Coronary artery (tissue), 2 donors: ENCODE measurements around the gene GLYR1.

ENCODE experiments used
- DNase-seq: peaks from one replicate; pipeline ENCODE4 v3.0.0-alpha.2; 2017; ENCODE audit warnings: low spot score
- H3K27ac ChIP-seq, 2 donors: fragments of 200-600 bp; sonication (generic); one replicate each; pipeline ENCODE4 v1.5.1; 2016 to 2019
- H3K4me3 ChIP-seq: fragments of 200-600 bp; sonication (generic); 2 replicates; pipeline ENCODE4 v1.5.1; 2016; ENCODE audit warnings: mild to moderate bottlenecking, moderate library complexity
- CTCF ChIP-seq: fragments of 200-600 bp; sonication (generic); IDR thresholded peaks from one replicate; pipeline ENCODE4 v1.5.1; 2019; ENCODE audit warnings: antibody characterized with exemption

The GLYR1 gene

GRCh38 chr16:4796982-4797804, 49.9 kb downstream of the GLYR1 start:
- TF ChIP-seq CTCF: no peak
- Histone ChIP-seq H3K27ac (no peak overlapping the region), H3K4me3 (no peak overlapping the region)
- no peak for DNase-seq

- no peak overlapping the region for H3K4me3 ChIP-seq
- H3K27ac ChIP-seq: no peak overlapping the region
- no peak for DNase-seq
- no peak for TF ChIP-seq CTCF
Measured at GRCh38 chr16:4795828-4796572, 51.1 kb downstream of the GLYR1 start.

DNA sequence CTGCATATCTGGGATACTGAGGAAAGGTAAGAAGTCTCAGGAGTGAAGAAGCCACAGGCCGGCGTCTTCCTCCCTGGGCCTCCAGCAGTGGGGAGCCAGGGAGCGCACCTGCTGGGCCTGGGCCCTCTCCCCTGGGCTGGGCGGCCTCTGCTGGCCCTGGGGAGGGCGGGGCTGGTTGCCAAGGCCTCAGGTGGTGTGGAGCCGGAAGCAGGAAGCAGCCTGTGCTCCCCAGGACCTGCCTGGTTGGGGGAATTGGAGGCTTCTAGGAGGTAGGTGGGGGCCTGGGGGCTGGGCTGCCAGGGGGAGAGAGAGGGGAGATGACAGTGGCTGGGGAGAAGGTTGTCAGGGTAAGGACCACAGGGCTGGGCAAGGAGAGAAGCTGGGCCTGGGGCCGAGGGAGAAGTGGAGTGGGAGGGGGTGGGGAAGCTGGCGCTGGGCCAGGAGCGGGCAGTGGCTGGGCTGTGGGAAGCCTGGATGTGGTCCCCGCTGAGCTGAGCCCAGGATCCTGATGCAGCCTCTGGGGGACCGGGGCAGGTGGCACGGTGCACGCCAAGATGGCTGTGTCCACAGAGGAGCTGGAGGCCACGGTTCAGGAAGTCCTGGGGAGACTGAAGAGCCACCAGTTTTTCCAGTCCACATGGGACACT, 51.8 kb downstream of the GLYR1 start, which contains the start of gene SMIM22:
Gene SMIM22 (plus strand): TSS at position 189 of the 647 bp plus-strand sequence. CDS start 366 bp downstream, at position 555.
- Histone ChIP-seq H3K4me3 (no peak within 1 kb of the TSS), H3K27ac (no peak within 1 kb of the TSS)
- no peak for DNase-seq
- no peak for TF ChIP-seq CTCF

DNA sequence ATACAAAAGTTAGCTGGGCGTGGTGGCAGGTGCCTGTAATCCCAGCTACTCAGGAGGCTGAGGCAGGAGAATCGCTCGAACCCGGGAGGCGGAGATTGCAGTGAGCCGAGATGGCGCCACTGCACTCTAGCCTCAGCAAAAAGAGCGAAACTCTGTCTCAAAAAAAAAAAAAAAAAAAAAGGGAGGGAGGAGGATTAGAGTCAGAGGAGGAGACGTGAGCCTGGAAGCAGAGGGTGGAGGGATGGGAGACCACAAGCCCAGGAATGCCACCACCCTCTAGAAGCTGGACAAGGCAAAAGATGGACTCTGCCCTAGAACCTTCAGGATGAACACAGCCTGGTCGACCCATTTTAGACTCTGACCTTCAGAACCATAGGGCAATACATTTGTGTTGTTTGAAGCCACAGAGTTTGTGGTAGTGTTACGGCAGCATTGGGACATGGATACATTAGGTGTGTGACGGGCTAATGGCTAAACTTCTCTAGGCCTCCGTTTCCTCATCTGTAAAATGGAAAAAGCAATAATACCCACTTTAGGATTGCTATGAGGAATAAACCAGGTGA, 54.1 kb downstream of the GLYR1 start:
- DNase-seq: no peak
- TF ChIP-seq CTCF: no peak
- H3K4me3 ChIP-seq: no peak overlapping the region
- no peak overlapping the region for H3K27ac ChIP-seq

- Histone ChIP-seq H3K27ac (no peak overlapping the region), H3K4me3 (no peak overlapping the region)
- no peak for DNase-seq
- TF ChIP-seq CTCF: no peak
Measured at GRCh38 chr16:4790871-4791270, 56.2 kb downstream of the GLYR1 start.

DNA sequence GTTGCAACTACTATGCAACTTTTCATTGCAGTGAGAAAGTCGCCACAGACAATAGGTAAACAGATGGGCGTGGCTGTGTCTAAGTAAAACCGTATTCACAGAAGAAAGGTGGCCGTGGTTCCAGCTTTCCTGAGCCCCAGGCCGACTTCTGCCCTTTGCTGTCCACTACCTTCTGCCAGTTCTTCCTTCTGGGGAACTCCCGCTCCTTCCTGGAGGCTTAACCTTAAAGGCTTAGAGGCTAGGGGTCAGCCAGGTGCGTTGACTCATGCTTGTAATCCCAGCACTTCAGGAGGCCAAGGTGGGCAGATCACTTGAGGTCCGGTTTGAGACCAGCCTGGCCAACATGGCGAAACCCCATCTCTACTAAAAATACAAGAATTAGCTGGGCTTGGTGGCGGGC, 56.8 kb downstream of the GLYR1 start:
- DNase-seq: no peak
- no peak overlapping the region for H3K4me3 ChIP-seq
- H3K27ac ChIP-seq: no peak overlapping the region
- no peak for TF ChIP-seq CTCF
